Ovary (tissue), 9 donors: ENCODE results near the gene ZNF319. TPM values are rescaled to one million over a fixed set of nuclear protein-coding genes. Genes with fewer than 3 reads are reported as not detected.

Experiments
- DNase-seq, 5 donors: peaks; one replicate each; pipeline ENCODE4 v3.0.0-alpha.2; 2019 to 2020
- H3K27ac ChIP-seq, 2 donors: fragments of 200-600 bp; one replicate each; pipeline versions ENCODE4 v1.5.1 to v1.8.0; 2019 to 2022
- H3K27me3 ChIP-seq: fragments of 200-600 bp; one replicate; pipeline ENCODE4 v1.8.0; 2022
- H3K36me3 ChIP-seq: fragments of 200-600 bp; sonication (generic); one replicate; pipeline ENCODE4 v1.5.1; 2019
- H3K4me1 ChIP-seq: one replicate; pipeline ENCODE4 v1.8.1; 2013; ENCODE audit warnings: mild to moderate bottlenecking, moderate library complexity; ENCODE audit not compliant: insufficient read depth
- H3K4me3 ChIP-seq: fragments of 200-600 bp; sonication (generic); one replicate; pipeline ENCODE4 v1.5.1; 2017
- H3K9me3 ChIP-seq, 2 donors: fragments of 200-600 bp in 1 of 2; sonication (generic) in 1 of 2; one replicate each; pipeline versions ENCODE4 v1.5.1 to v1.8.1; 2013 to 2019; ENCODE audit warnings: mild to moderate bottlenecking in 1 of 2, moderate library complexity in 1 of 2
- CTCF ChIP-seq, 3 donors: fragments of 450-650 bp in 2 of 3; fragments of 200-600 bp in 1 of 3; IDR thresholded peaks; one replicate each; pipeline versions ENCODE4 v1.5.1 to v1.8.0; 2016 to 2022; ENCODE audit warnings: antibody characterized with exemption in 3 of 3, mild to moderate bottlenecking in 1 of 3
- EP300 ChIP-seq: sonication (generic); formaldehyde crosslinking; IDR thresholded peaks from one replicate; pipeline ENCODE4 v1.6.1; 2017; ENCODE audit warnings: antibody characterized with exemption
- POLR2A ChIP-seq: fragments of 450-650 bp; IDR thresholded peaks from one replicate; pipeline ENCODE4 v1.6.1; 2017; ENCODE audit warnings: antibody characterized with exemption, mild to moderate bottlenecking, moderate library complexity
- WGBS, 3 donors: extraction: QIAGEN DNeasy Blood & Tissue Kit in 1 of 3; methylation state at CpG; one replicate each; pipeline versions ENCODE4 v1.1.5 to v1.1.7; 2013 to 2017; 5-methylcytosine and 5-hydroxymethylcytosine counted together
- intact Hi-C, 4 donors: fragments of 100-400 bp; cut with DNase I; formaldehyde crosslinking; loops; one replicate each; pipeline versions ENCODE4 v1.11.0 to v1.15.1; 2022 to 2023
- polyA plus RNA-seq, 2 donors: library from polyadenylated mRNA; stranded (reverse); fragments of 200-250 nt in 1 of 2; fragments of 350-450 nt in 1 of 2; fragmentation: Illumina TruSeq in 1 of 2; extraction: RNeasy Lipid Tissue Mini Kit (QIAGEN cat#74804) in 1 of 2; gene quantifications; one replicate each; pipeline ENCODE4 v1.2.3, GENCODE V29; 2013 to 2014
- total RNA-seq, 7 donors: library from RNA; depleted of rRNA in 2 of 7; stranded (reverse); fragments of >200 nt in 2 of 7; fragmentation: NEBNext Ultra II Directional in 3 of 7; extraction: Animal tissue kit (Norgen Biotek cat#: 25700) in 3 of 7; gene quantifications; one replicate each; pipeline versions ENCODE4 v1.1.0 to v1.2.4, GENCODE V29; 2016 to 2023
- donor health status: DM: no; HTN: no; CAD: no; lungs with moderate emphysema.
- donor health status: DM: no; HTN: no; CAD: no.
- donor health status: Bipolar disorder and iron deficiency.
- donor health status: DM: yes; HTN: yes; CAD: no.
- donor health status: DM: no; HTN: no; CAD: no.
- donor health status: DM: yes; HTN: yes; CAD: no.

Gene ZNF319
- total and polyA plus RNA-seq, 9 donors = 5.6 to 17.8 (median 12.9) TPM

DNA sequence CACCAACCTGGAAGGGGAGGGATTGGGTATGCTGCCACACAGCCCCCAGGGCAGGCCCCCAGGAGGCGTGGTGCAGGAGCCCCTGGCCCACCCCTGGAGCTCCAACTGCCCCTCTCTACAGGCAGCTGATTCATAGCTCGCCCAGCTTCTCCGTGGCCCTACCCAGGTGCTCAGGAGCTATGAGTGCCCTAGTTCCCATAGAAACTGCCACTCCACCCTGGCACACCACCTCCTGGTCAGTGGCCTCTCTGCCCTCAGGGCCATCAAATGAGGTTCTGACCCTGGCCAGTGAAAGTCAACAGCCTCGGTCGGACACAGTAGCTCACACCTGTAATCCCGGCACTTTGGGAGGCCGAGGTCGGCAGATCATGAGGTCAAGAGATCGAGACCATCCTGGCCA lies 47.6 kb downstream of the ZNF319 start:
- intact Hi-C loops = no loop called here
- WGBS, 3 donors = 86 to 88% (median 88%) methylated on average over 8 to 9 of the region's 9 CpGs
- H3K9me3 ChIP-seq = no peaks in the 10 kb centered on the region
- no peaks in the 10 kb centered on the region for H3K36me3 ChIP-seq
- H3K4me3 ChIP-seq = no peak overlapping the region
- TF ChIP-seq CTCF (IDR thresholded peaks at IDR 0.05) (no peak), POLR2A (no peak), EP300 (no peak)
- no peak overlapping the region for H3K27ac ChIP-seq
- DNase-seq = no peak
- H3K27me3 ChIP-seq = no peaks in the 10 kb centered on the region
- H3K4me1 ChIP-seq = no peaks in the 10 kb centered on the region

DNA sequence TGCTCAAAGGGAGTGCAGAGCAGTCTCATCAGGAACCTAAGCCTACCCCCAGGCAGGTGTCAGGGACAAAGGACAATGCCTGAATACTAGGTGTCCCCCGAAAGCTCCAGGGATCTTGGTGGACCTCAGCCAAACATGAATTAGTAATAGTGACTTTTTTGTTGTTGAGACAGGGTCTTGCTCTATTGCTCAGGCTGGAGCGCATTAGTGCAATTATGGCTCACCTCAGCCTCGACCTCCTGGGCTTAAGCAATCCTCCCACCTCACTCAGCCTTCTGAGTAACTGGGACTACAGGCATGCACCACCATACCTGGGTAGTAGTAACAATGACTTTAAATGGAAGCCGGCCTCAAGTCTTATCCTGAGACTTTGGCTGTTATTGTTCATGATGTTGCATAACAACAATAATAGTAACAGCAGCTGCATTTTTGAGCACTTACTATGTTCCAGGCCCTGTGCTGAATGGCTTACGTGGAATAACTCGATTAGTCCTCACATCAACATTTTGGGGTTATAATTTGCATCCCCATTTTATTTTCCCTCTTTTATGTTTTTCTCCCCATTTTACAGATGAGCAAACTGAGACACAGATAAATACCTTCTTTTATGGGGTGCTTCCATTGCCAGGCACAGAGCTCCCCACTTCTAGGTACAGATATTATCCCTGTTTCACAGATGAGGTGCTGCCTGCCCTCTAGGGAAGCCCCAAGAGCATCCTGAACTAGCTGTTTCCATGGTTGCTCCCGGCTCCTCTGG lies 49.1 kb downstream of the ZNF319 start:
- no peak for DNase-seq
- 70 to 76% (median 75%) methylated on average over 7 of the region's 7 CpGs for WGBS, 3 donors

GRCh38 chr16:57950382-57950781 lies 50.1 kb downstream of the ZNF319 start:
- Histone ChIP-seq H3K27me3 (no peaks in the 10 kb centered on the region), H3K4me1 (no peaks in the 10 kb centered on the region), H3K4me3 (no peak overlapping the region), H3K36me3 (no peaks in the 10 kb centered on the region), H3K9me3 (no peaks in the 10 kb centered on the region), H3K27ac (no peak overlapping the region)
- no peak for TF ChIP-seq EP300
- TF ChIP-seq CTCF (IDR thresholded peaks at IDR 0.05) = no peak
- TF ChIP-seq POLR2A = no peak
- no peak for DNase-seq
- intact Hi-C loops = no loop called here
- WGBS, 3 donors = 56 to 61% (median 58%) methylated on average over 6 of the region's 6 CpGs

More for the DNA sequence above, 49.1 kb downstream of the ZNF319 start:
- Histone ChIP-seq H3K4me1 (no peaks in the 10 kb centered on the region), H3K27ac (no peak overlapping the region), H3K36me3 (no peaks in the 10 kb centered on the region), H3K27me3 (no peaks in the 10 kb centered on the region), H3K9me3 (no peaks in the 10 kb centered on the region), H3K4me3 (no peak overlapping the region)
- TF ChIP-seq EP300 (no peak), POLR2A (no peak), CTCF (IDR thresholded peaks at IDR 0.05) (no peak)
- intact Hi-C loops = no loop called here

DNA sequence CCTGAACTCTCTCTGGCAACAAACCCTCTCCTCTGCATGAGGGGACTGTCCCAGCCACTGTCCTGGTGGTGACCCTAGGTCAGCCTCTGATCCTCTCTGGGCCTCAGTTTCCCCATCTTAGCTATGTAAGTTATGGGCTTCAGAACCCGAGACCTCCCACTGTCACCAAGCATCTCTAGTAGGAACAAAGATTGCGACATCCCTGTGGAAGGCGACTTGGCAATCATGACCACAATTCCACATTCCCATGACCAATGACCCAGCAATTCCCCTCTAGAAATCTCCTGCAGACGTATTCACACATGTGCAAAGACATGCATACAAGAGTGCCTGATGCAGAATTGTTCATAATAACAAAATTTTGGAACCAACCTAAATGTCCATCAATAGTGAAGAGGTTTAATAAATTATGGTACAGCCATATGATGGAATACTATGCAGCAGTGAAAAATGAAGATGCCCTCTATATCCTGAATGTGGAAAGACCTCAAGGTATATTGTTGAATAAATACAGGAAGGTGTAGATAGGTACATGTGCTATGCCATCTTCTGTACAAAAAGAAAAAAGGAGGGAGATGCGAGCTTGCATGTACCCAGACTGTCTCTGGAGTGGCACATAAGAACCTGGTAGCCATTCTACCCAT lies 50.8 kb downstream of the ZNF319 start:
- Histone ChIP-seq H3K27me3 (no peaks in the 10 kb centered on the region), H3K27ac (no peak overlapping the region), H3K9me3 (no peaks in the 10 kb centered on the region), H3K4me1 (no peaks in the 10 kb centered on the region), H3K36me3 (no peaks in the 10 kb centered on the region), H3K4me3 (no peak overlapping the region)
- no peak for DNase-seq
- TF ChIP-seq POLR2A (no peak), CTCF (IDR thresholded peaks at IDR 0.05) (no peak), EP300 (no peak)
- 70 to 83% (median 73%) methylated on average over 5 of the region's 5 CpGs for WGBS, 3 donors
- intact Hi-C loops = loop anchor here in 1 of 4 donors (2.0 kb wide), 1 partner anchor 77 kb away; no protein-coding TSS in a partner anchor
